ENCODE results near the gene HPCAL1.

DNA sequence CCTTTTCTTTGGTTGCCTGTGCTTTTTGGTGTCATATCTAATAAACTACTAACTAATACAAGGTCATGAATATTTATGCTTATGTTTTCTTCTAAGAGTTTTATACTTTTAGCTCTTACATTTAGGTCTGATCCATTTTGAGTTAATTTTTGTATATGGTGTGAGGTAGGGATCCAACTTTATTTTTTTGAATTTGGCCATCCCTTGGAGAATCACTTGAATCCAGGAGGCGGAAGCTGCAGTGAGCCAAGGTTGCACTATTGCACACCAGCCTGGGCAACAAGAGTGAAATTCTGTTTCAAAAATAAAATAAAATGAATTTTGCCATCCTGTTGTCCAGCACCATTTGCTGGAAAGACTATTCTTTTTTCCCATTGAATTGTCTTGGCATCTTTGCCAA, 8.6 kb upstream of the HPCAL1 start:
- no peak for TF ChIP-seq POLR2AphosphoS5 (IDR thresholded peaks at IDR 0.05; ENCODE audit: insufficient read depth, low read depth, low read length)
- TF ChIP-seq, protein P1, sequence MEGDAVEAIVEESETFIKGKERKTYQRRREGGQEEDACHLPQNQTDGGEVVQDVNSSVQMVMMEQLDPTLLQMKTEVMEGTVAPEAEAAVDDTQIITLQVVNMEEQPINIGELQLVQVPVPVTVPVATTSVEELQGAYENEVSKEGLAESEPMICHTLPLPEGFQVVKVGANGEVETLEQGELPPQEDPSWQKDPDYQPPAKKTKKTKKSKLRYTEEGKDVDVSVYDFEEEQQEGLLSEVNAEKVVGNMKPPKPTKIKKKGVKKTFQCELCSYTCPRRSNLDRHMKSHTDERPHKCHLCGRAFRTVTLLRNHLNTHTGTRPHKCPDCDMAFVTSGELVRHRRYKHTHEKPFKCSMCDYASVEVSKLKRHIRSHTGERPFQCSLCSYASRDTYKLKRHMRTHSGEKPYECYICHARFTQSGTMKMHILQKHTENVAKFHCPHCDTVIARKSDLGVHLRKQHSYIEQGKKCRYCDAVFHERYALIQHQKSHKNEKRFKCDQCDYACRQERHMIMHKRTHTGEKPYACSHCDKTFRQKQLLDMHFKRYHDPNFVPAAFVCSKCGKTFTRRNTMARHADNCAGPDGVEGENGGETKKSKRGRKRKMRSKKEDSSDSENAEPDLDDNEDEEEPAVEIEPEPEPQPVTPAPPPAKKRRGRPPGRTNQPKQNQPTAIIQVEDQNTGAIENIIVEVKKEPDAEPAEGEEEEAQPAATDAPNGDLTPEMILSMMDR (IDR thresholded peaks at IDR 0.05; ENCODE audit: extremely low read depth in 1 of 2, insufficient read depth in 1 of 2, low read depth in 1 of 2, low read length in 2 of 2): no peak
- no peak for TF ChIP-seq POLR2A (IDR thresholded peaks at IDR 0.05; ENCODE audit: low read depth, low read length)
- TF ChIP-seq, protein P2, sequence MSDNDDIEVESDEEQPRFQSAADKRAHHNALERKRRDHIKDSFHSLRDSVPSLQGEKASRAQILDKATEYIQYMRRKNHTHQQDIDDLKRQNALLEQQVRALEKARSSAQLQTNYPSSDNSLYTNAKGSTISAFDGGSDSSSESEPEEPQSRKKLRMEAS (IDR thresholded peaks at IDR 0.05; ENCODE audit: insufficient read depth, insufficient read length): no peak
- no peak for TF ChIP-seq JUN (IDR thresholded peaks at IDR 0.05; ENCODE audit: borderline replicate concordance, insufficient read depth, insufficient read length, low read depth)
- no peak for TF ChIP-seq EZH2 (IDR thresholded peaks at IDR 0.05; ENCODE audit: borderline replicate concordance, low read depth, low read length, severe bottlenecking)
- TF ChIP-seq MYC (IDR thresholded peaks at IDR 0.05; ENCODE audit: low read depth, low read length): no peak

Data from endothelial cell of umbilical vein (primary cell).